ENCODE results near the gene TMEM119. TPM values are rescaled to one million over a fixed set of nuclear protein-coding genes. Genes with fewer than 3 reads are reported as not detected.

The TMEM119 gene, protein sequence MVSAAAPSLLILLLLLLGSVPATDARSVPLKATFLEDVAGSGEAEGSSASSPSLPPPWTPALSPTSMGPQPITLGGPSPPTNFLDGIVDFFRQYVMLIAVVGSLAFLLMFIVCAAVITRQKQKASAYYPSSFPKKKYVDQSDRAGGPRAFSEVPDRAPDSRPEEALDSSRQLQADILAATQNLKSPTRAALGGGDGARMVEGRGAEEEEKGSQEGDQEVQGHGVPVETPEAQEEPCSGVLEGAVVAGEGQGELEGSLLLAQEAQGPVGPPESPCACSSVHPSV
- total RNA-seq (2022; extraction: Qiagen RNA extraction) = 0.06 to 0.13 TPM (median 0.09 TPM) in 4 of 5 replicates, not detected in the other

DNA sequence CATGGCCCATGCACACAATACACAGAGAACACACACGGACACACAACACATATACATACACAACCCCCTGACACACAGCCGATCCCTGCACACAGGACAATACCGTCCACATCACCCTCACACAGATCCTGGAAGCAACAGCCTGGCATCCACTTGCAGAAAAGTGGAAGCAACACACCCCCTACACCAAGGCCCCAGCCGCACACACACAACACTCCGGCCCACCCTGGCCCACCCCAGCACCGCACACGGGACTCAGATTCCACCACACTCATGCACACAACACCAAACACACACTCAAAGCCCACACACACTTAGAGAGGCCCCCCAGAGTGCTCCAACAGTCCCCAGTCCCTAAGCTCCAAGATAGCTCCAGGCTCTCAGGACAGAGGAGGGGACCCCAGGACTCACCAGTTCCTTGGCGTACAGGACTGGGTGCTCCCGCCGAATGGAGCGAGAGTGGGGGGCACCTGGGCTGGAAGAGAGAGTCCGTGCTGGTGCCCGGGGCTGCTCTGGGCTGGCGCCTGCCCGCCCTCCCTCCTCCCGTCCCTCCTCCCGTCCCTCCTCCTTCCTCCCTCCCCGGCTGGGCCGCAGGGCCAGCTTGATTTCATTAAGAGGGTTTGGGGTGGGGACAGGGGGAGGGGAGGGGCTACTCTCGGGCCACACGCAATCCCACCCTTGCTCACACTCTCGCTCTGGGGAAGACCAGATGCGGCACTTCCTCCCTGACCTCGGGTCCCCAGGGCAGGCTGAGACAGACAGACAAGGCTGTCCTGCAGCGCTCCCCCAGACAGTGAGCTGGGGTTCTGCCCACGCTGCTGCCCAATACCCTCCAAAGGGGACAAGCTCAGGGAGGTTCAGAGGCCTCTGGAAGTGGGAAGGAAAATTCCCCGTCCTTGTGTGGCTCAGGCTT is at the start of gene TMEM119:
Gene TMEM119 (minus strand): TSS at position 526 of the 913 bp plus-strand sequence. CDS start 5,701 bp downstream, outside the sequence.

DNA sequence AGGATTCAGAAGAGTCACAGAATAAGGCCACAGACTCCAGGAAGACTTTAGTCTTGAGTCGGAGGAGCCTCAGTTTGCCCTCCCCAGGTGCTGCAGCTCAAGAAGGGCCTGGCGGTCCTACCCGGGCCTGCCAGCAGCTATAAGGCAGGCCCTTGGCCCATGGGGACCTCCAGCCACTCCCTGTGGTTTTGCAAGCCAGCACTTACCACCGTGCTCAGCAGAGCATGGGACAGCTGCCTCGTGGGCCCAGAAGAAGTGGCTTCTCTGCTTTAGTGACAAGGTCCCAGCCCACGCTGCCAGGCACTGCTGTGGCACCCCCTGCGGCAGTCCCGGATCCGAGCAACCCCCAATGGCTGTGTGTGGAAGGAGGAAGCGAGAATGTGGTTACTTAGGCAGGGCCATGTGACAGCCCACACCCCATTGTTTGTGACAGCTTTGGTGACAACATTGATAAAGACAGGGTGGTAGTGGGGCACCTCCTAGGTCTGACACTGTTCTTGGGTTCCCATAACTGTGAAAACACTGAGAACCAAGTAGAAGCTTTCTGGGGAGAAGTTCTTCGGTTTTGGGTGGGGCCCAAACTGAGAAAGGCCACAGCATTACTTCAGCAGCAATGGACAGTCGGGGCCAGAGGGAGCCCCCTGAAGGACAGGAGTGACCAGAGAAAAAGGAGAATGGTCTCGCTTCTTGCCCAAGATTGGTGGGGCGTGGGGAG is 35.8 kb upstream of the TMEM119 start, which contains the start of gene SELPLG:
Gene SELPLG (minus strand): TSS at position 361 of the 715 bp plus-strand sequence. CDS start 9,587 bp downstream, outside the sequence.

DNA sequence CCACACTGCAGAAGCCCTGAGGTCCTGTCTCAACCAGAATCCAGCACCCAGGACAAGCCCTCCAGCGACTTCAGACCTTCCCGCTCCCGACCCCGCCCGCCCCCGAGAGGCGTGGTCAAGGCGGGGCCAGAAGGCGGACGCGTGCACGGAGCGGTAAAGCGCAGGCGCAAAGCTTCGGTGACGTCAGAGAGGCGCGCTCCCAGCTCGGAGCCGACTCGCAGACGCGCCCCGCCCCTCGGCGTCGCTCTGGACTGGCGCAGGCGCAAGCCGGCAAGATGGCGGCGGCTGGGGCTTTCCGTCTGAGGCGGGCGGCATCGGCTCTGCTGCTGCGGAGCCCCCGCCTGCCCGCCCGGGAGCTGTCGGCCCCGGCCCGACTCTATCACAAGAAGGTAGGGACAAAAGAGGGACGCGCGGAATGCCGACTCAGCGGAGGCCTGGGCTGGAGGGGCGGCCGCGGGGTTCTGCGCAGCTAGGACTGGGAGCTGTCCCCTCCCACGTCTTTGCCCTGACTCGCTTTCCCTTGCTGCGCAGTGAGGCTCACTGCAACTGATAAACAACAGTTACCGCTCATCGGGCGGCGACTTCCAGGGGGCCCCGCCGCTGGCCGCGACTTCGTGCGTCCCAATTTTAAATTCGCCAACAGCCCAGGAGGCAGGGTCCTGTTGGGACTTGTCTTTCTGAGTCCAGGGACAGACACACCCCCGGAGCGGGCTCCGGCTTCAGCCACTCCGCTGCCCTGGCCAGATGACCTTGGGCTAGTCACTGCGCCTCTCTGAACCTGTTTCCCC is 35.3 kb downstream of the TMEM119 start, which contains the start of gene ISCU:
Gene ISCU (plus strand): TSS at position 249 of the 788 bp plus-strand sequence. CDS start 27 bp downstream, at position 276.

DNA sequence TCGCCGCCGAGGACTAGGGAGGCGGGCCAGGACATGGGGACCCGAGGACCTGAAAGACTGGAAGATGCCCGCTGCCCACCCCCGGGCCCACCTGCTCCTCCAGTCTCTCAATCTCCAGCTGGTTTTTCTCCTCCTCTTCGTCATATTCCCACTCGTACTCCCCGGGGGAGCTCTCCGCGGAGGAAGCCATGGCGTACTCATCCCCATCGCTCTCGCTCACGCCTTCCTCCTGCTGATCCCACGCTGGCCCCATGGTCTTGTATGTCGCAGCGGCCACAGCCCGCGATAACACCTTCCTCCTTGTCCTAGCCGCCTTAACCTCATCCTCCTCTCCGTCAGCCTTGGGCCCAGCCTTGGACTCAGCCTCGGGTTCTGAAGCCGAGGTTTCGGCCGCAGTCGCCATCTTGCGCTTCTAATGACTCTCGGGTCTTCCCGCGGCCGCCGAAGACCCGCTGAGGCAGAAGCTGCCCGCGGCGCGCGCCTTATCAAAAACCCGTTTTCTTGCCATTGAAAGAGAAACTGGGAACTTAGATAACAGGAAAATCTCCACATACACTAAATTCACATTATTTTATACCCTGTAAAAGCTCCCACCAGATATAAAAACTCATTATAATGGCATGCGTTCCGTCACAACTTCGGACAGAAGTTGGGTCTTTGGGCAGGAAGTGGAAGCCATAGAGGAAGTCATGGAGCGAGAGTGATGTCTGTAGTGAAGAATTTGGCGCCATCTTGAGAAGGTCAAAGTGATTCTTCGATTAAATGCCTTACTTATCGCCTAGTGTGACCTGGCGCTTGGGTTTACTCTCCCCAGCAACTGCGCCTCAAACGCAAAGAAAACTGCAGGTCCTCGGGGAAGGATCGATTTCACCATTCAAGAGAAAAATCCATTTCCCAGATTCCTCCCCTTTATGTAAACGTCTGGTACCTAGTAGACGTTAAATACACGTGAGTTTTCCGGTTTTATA is 36.8 kb downstream of the TMEM119 start, which contains the start of gene SART3:
Gene SART3 (minus strand): TSS at position 422 of the 968 bp plus-strand sequence. CDS start 19 bp downstream, at position 403.

Other genes starting within 250 kb of the TMEM119 start
- gene FICD, start 82.8 kb downstream of the TMEM119 start, total RNA-seq (2022; extraction: Qiagen RNA extraction) = 2.5 to 3.4 TPM (median 2.9 TPM) in 5 replicates
- gene SART3, start 36.9 kb downstream of the TMEM119 start, total RNA-seq (2022; extraction: Qiagen RNA extraction) = 36.1 to 41.3 TPM (median 40.3 TPM) in 5 replicates
- 84.3 to 110 TPM (median 91.6 TPM) in 5 replicates for gene ISCU, start 35.5 kb downstream of the TMEM119 start, total RNA-seq (2022; extraction: Qiagen RNA extraction)
- 0.82 to 1.2 TPM (median 0.99 TPM) in 5 replicates for gene SELPLG, start 35.8 kb upstream of the TMEM119 start, total RNA-seq (2022; extraction: Qiagen RNA extraction)
- 151 to 193 TPM (median 177 TPM) in 5 replicates for gene CORO1C, start 133.4 kb upstream of the TMEM119 start, total RNA-seq (2022; extraction: Qiagen RNA extraction)

Measured in A549 treated with dexamethasone at 1 μM for 4 hours (cell line).